BLaER1 (cell line): ENCODE results near the gene ANKRD66.

Experiments
- H3K27ac ChIP-seq: shearing (Covaris generic); formaldehyde crosslinking; 2 replicates; pipeline ENCODE4 v1.8.1; 2022
- H3K27me3 ChIP-seq: shearing (Covaris generic); formaldehyde crosslinking; 2 replicates; pipeline ENCODE4 v1.8.1; 2022
- H3K36me3 ChIP-seq: shearing (Covaris generic); formaldehyde crosslinking; 2 replicates; pipeline ENCODE4 v1.8.1; 2022
- H3K4me1 ChIP-seq: shearing (Covaris generic); formaldehyde crosslinking; 2 replicates; pipeline ENCODE4 v1.8.1; 2022
- H3K4me2 ChIP-seq: shearing (Covaris generic); formaldehyde crosslinking; 2 replicates; pipeline ENCODE4 v1.8.1; 2022
- H3K4me3 ChIP-seq: shearing (Covaris generic); formaldehyde crosslinking; 2 replicates; pipeline ENCODE4 v1.8.1; 2022
- H3K9ac ChIP-seq: shearing (Covaris generic); formaldehyde crosslinking; 2 replicates; pipeline ENCODE4 v1.8.1; 2022
- H3K9me3 ChIP-seq: shearing (Covaris generic); formaldehyde crosslinking; 2 replicates; pipeline ENCODE4 v1.8.1; 2022
- H4K20me1 ChIP-seq: shearing (Covaris generic); formaldehyde crosslinking; 2 replicates; pipeline ENCODE4 v1.8.1; 2022
- Cebpa-rat ChIP-seq: shearing (Covaris generic); IDR thresholded peaks from 2 replicates; pipeline ENCODE4 v1.8.1; 2022

The ANKRD66 gene

GRCh38 chr6:46746696-46747095 is at the start of gene ANKRD66:
TSS of gene ANKRD66 (plus strand) at chr6:46746933. CDS start at chr6:46751949, 5,016 bp downstream.
- H3K27me3 ChIP-seq, result no peaks in the 10 kb centered on the region
- no peaks in the 10 kb centered on the region for H3K4me1 ChIP-seq
- no peaks in the 10 kb centered on the region for H3K36me3 ChIP-seq
- no peak for TF ChIP-seq Cebpa-rat
- H3K4me3 ChIP-seq, result no peak within 1 kb of the TSS
- H3K9me3 ChIP-seq, result no peaks in the 10 kb centered on the region
- no peak within 1 kb of the TSS for H3K4me2 ChIP-seq
- H4K20me1 ChIP-seq, result no peaks in the 10 kb centered on the region
- H3K27ac ChIP-seq, result no peak within 1 kb of the TSS
- H3K9ac ChIP-seq, result no peak within 1 kb of the TSS

- Histone ChIP-seq H3K27me3 (no peaks in the 10 kb centered on the region), H3K4me2 (no peak overlapping the region), H4K20me1 (no peaks in the 10 kb centered on the region), H3K9me3 (no peaks in the 10 kb centered on the region), H3K9ac (no peak overlapping the region), H3K27ac (no peak overlapping the region), H3K4me3 (no peak overlapping the region), H3K4me1 (no peaks in the 10 kb centered on the region), H3K36me3 (no peaks in the 10 kb centered on the region)
- no peak for TF ChIP-seq Cebpa-rat
Observed at GRCh38 chr6:46699970-46700369, 46.8 kb upstream of the ANKRD66 start.

- Histone ChIP-seq H3K9me3 (no peaks in the 10 kb centered on the region), H3K9ac (no peak overlapping the region), H3K4me1 (no peaks in the 10 kb centered on the region), H4K20me1 (no peaks in the 10 kb centered on the region), H3K4me3 (no peak overlapping the region), H3K27me3 (no peaks in the 10 kb centered on the region), H3K36me3 (no peaks in the 10 kb centered on the region), H3K27ac (no peak overlapping the region), H3K4me2 (no peak overlapping the region)
- no peak for TF ChIP-seq Cebpa-rat
Observed at GRCh38 chr6:46704562-46704961, 42.2 kb upstream of the ANKRD66 start.

- no peaks in the 10 kb centered on the region for H3K9me3 ChIP-seq
- H4K20me1 ChIP-seq, result no peaks in the 10 kb centered on the region
- H3K36me3 ChIP-seq, result no peaks in the 10 kb centered on the region
- no peak overlapping the region for H3K9ac ChIP-seq
- no peaks in the 10 kb centered on the region for H3K27me3 ChIP-seq
- H3K27ac ChIP-seq, result no peak overlapping the region
- no peak for TF ChIP-seq Cebpa-rat
- H3K4me1 ChIP-seq, result no peaks in the 10 kb centered on the region
- no peak overlapping the region for H3K4me2 ChIP-seq
- no peak overlapping the region for H3K4me3 ChIP-seq
Observed at GRCh38 chr6:46706464-46706863, 40.3 kb upstream of the ANKRD66 start.

GRCh38 chr6:46711491-46711890 is 35.2 kb upstream of the ANKRD66 start:
- no peak for TF ChIP-seq Cebpa-rat
- Histone ChIP-seq H3K27ac (no peak overlapping the region), H3K9ac (no peak overlapping the region), H3K27me3 (no peaks in the 10 kb centered on the region), H3K9me3 (no peaks in the 10 kb centered on the region), H4K20me1 (no peaks in the 10 kb centered on the region), H3K4me2 (no peak overlapping the region), H3K4me3 (no peak overlapping the region), H3K4me1 (no peaks in the 10 kb centered on the region), H3K36me3 (no peaks in the 10 kb centered on the region)

- no peaks in the 10 kb centered on the region for H3K4me1 ChIP-seq
- no peaks in the 10 kb centered on the region for H4K20me1 ChIP-seq
- no peak overlapping the region for H3K4me2 ChIP-seq
- no peaks in the 10 kb centered on the region for H3K27me3 ChIP-seq
- H3K4me3 ChIP-seq, result no peak overlapping the region
- no peak overlapping the region for H3K9ac ChIP-seq
- no peak overlapping the region for H3K27ac ChIP-seq
- TF ChIP-seq Cebpa-rat, result no peak
- no peaks in the 10 kb centered on the region for H3K9me3 ChIP-seq
- H3K36me3 ChIP-seq, result no peaks in the 10 kb centered on the region
Observed at GRCh38 chr6:46715141-46715540, 31.6 kb upstream of the ANKRD66 start.

GRCh38 chr6:46719099-46719498 is 27.6 kb upstream of the ANKRD66 start:
- H3K27me3 ChIP-seq, result no peaks in the 10 kb centered on the region
- no peak overlapping the region for H3K9ac ChIP-seq
- H4K20me1 ChIP-seq, result no peaks in the 10 kb centered on the region
- H3K4me3 ChIP-seq, result no peak overlapping the region
- H3K27ac ChIP-seq, result no peak overlapping the region
- no peak for TF ChIP-seq Cebpa-rat
- H3K9me3 ChIP-seq, result no peaks in the 10 kb centered on the region
- no peaks in the 10 kb centered on the region for H3K4me1 ChIP-seq
- no peaks in the 10 kb centered on the region for H3K36me3 ChIP-seq
- no peak overlapping the region for H3K4me2 ChIP-seq

- Histone ChIP-seq H3K27me3 (no peaks in the 10 kb centered on the region), H3K36me3 (no peaks in the 10 kb centered on the region), H3K27ac (no peak overlapping the region), H3K4me3 (no peak overlapping the region), H3K9me3 (no peaks in the 10 kb centered on the region), H4K20me1 (no peaks in the 10 kb centered on the region), H3K9ac (no peak overlapping the region), H3K4me2 (no peak overlapping the region), H3K4me1 (no peaks in the 10 kb centered on the region)
- no peak for TF ChIP-seq Cebpa-rat
Observed at GRCh38 chr6:46720401-46720800, 26.3 kb upstream of the ANKRD66 start.

GRCh38 chr6:46729787-46730326 is 16.9 kb upstream of the ANKRD66 start:
- H3K9ac ChIP-seq, result no peak overlapping the region
- H3K9me3 ChIP-seq, result peaks cover 4% of the 10 kb centered on the region
- H4K20me1 ChIP-seq, result no peaks in the 10 kb centered on the region
- no peak overlapping the region for H3K27ac ChIP-seq
- no peaks in the 10 kb centered on the region for H3K36me3 ChIP-seq
- no peak overlapping the region for H3K4me3 ChIP-seq
- TF ChIP-seq Cebpa-rat, result no peak
- H3K27me3 ChIP-seq, result no peaks in the 10 kb centered on the region
- H3K4me2 ChIP-seq, result no peak overlapping the region
- H3K4me1 ChIP-seq, result no peaks in the 10 kb centered on the region

GRCh38 chr6:46730921-46731461 is 15.7 kb upstream of the ANKRD66 start:
- Histone ChIP-seq H3K9ac (no peak overlapping the region), H3K4me3 (no peak overlapping the region), H3K4me1 (no peaks in the 10 kb centered on the region), H3K4me2 (no peak overlapping the region), H3K36me3 (no peaks in the 10 kb centered on the region), H3K27me3 (no peaks in the 10 kb centered on the region), H3K27ac (no peak overlapping the region), H4K20me1 (no peaks in the 10 kb centered on the region), H3K9me3 (peaks cover 13% of the 10 kb centered on the region)
- TF ChIP-seq Cebpa-rat, result no peak

- no peak overlapping the region for H3K4me2 ChIP-seq
- H3K9ac ChIP-seq, result no peak overlapping the region
- H3K27ac ChIP-seq, result no peak overlapping the region
- H3K4me1 ChIP-seq, result no peaks in the 10 kb centered on the region
- no peak overlapping the region for H3K4me3 ChIP-seq
- peaks cover 13% of the 10 kb centered on the region for H3K9me3 ChIP-seq
- no peaks in the 10 kb centered on the region for H4K20me1 ChIP-seq
- no peak for TF ChIP-seq Cebpa-rat
- no peaks in the 10 kb centered on the region for H3K36me3 ChIP-seq
- no peaks in the 10 kb centered on the region for H3K27me3 ChIP-seq
Observed at GRCh38 chr6:46733341-46733801, 13.4 kb upstream of the ANKRD66 start.
